COLO829 (cell line): ENCODE measurements around the gene OR7A5.
"Not testable (repeated sequence)": the region's sequence is repeated elsewhere in the genome, so short reads cannot be mapped to it uniquely, and the experiment has no call there.

Experiments
- DNase-seq: peaks from one replicate; pipeline ENCODE4 v3.0.0; 2012; ENCODE audit warnings: low spot score

The OR7A5 gene

DNA sequence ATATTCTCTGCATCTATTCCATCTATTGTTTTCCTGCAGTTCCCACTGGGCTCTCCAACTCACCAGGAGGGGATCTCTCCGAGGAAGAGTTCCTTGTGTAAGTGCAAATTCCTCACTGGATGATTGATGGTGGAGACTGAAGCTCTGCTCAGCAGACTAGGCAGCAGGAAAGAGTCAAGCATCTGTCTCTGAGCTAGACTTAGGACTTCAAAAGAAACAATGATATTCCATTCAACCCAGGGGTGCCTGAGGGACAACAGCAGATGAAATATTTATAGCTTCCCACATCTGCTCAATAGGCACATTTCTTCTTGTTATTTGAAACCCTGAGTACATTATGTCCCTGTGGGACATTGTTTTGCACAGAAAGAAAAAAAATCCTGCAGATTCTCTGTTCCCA lies at the start of gene OR7A5, which contains the start of gene OR7C1:
TSS of gene OR7A5 (minus strand) at position 175 of the 400 bp plus-strand sequence. CDS start 6,944 bp downstream, outside the sequence.
TSS of gene OR7C1 (minus strand) at position 175 of the 400 bp plus-strand sequence. CDS start 35,049 bp downstream, outside the sequence.
- DNase-seq: peak; percentile 84

DNA sequence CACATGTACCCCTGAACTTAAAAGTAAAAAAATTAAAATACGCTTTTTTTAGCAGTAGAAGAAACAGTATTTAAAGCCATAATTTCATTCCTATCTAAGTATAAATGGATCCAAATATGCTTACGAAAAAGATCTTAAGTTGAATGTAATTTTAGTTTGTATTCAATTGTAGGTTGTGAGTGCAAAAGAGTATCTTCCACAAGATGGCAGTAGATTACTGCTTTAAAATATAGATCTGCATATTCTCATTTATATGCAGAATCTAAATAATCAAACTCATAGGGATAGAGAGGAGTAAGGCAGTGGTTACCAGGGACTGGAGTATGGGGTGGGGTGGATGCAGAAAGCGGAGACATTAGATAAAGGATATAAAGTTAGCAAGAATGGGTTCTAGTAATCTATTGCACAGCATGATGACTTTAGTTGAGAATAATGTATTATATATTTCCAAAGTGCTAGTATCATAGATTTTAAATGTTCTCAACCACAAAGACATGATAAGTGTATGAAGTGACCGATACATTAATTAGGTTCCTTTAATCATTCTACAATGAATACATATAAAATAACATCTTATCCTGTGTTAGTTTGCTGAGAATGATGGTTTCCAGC lies 36.7 kb upstream of the OR7A5 start:
- peak; percentile 56 for DNase-seq

DNA sequence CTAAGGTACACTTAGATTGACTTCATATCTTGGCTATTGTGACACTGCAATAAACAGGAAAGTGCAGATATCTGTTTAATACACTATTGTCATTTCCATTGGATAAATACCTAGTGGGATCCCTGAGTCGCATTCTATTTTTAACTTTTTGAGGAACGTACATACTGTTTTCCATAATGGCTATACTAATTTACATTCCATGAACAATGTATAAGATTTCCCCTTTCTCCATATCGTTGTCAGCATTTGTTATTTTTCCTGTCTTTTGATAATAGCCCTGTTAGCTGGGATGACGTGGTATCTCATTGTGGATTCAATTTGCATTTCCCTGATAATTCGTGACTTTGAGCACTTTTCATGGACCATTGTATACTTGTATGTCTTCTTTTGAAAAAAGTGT lies 33.5 kb upstream of the OR7A5 start:
- DNase-seq: no peak

DNA sequence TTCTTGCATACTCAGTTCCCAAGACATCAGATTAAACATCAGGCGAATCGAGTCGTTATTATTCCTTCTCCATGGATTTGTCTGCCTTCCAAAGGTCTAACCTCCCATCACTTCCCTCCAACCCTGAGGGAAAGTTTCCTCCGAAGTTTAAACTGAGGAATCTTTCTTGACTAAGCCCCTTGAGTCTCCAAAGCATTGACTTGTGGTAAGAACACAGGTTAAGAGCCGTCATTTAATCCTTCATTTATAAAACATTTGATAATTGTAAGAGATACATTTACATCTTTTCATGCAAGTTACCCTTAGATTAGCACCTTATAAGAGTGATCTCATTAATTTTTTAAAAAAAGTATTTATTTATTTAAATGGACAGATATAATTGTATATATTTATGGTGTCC lies 13.8 kb upstream of the OR7A5 start, which contains the start of gene OR7A10:
TSS of gene OR7A10 (minus strand) at position 101 of the 400 bp plus-strand sequence. CDS start 7,045 bp downstream, outside the sequence.
- no peak for DNase-seq

DNA sequence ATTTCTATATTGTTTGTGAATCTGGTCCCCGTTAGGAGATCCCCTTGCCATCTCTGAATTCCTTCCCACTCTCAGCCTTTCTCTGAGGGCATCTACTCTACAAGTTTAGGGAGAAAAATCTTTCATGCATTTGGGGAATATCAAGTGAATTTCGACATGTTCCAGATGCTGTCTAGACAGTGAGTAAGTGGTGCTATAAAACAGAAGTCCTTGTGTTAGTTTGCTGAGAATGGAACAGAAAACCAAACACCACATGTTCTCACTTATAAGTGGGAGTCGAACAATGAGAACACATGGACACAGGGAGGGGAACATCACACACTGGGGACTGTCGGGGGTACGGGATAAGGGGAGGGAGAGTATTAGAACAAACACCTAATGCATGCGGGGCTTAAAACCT lies 8.6 kb upstream of the OR7A5 start:
- DNase-seq: no peak

DNA sequence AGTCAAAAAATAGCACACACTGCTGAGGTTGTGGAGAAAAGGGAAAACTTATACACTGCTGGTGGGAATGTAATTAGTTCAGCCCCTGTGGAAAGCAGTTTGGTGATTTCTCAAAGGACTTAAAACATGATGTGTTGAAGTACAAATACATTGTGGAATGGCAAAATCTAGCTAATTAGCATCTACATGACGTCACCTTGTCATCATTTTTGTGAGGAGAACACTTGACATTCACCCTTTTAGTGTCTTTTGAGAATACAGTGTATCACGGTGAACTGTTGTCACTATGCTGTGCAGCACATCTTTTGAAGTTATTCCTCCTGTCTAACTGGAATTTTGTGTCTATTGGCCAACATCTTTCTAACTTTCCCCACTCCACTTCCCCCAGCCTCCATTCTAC lies 8.2 kb upstream of the OR7A5 start:
- DNase-seq: no peak

DNA sequence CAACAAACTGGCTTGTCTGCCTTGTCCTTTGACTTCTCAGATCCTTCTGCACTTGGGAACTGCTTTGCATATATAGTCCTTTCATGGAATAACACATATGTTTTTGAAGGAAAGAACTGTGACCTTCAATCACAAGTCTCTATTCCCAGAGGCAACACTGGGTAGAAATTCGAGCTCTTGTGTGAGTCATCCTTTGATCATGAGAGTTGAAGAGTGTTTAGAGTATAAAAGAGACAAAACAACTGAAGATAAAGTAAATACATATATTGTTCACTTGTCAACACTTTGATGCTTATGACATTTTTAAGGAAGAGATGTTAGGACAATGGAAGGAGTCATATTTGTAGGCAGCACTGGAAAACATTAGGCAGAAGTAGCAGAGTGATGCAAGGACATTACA lies 5.2 kb upstream of the OR7A5 start:
- DNase-seq: peak; percentile 78

DNA sequence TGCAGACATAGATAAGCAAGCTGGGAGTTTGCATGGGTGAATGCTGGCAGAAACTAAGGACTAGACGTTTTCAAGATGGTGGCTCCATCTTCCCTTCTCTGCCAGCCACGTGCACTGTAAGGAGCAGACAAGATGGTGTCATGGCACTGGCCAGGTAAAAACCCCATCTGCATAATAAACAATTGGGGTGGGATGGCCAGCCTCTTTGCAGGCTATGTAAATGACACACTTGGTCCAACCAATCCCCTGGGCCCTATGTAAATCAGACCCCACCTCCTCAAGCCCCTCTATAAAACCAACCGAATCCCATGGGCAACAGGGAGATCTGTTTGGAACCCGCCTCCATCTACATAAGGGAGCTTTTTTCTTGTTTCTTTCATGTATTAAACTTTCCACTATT lies 2.4 kb upstream of the OR7A5 start:
- no peak for DNase-seq

DNA sequence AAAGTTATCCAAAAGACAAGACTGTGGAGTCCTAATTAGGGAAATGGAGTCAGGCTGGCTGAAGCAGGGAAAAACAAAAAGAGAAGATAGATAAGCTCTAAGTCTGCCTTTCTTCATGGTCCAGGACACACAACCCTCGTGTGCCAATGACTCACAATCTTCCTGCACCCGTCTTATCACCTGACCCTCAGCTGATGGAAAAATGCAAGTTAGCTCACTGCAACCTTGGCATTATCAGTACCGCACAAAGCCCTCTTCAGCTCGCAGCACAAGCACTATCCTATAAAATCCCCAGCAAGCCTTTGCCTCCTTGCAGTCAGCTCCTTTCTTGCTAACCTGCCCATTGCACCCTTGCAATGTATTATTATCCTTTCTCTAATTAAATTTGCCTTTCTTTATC lies 4.3 kb downstream of the OR7A5 start:
- DNase-seq: no peak

DNA sequence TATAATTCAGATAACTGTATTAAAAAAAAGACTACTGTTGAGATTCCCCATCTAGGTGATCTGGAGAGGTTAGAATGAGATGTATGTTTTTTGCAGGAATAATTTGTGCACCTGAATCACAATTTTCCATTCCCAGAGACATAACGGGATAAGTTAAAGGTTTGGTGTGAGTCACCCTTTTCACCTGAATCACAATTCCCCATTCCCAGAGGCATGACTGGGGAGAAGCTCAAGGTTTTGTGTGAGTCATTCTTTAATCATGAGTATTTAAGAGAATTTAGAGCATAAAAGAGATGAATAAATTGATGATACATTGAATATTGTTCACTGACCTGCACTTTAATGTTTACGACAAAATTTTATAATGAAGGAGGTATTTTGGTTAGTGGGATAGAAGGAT lies 9.0 kb downstream of the OR7A5 start:
- DNase-seq: no peak

DNA sequence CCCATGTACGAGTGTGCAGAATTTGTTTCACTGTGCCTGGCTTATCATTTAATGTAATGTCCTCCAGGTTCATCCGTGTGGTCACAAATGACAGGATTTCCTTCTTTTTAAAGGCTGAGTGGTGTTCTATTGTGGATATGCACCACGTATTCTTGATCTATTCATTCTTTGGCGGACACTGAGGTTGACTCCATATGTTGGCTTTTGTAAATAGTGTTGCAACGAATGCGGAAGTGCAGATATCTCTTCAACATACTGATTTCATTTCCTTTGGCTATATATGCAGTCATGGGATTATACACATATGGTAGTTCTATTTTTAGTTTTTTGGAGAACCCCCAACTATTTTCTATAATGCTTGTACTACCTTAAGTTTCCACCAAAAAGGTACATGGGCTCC lies 13.0 kb downstream of the OR7A5 start:
- no peak for DNase-seq

DNA sequence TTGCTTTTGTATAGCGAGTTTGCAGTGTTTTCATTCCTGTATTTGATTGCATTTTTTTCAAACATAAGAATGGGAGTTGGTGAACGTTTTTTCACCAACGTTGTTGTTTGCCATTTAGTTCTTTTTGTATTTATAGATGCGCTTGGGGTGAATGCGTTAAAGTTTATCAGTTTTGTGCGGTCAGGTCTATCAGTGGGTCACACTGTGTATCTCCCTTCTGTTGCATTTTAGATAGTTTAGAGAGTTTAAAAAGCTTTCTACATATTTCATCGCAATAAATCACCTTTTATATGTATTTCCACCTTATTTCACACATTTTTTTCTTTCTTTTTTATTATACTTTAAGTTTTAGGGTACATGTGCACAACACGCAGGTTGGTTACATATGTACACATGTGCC lies 16.4 kb downstream of the OR7A5 start:
- DNase-seq: no peak

DNA sequence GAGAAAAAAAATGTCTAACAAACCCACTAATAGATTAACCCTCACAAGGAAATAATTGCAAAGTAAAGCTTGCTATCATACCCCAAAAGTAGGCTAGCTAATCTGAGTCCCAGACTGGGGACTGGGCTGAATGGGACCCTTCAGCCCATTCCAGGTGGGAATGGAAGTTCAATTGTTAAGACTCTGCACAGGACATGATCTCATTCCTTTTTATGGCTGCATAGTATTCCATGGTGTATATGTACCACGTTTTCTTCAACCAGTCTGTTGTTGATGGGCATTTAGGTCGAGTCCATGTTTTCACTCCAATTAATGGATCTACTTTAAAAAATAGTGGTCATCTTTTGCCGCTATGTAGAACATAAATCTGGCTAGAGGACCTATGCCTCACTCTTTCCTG lies 17.9 kb downstream of the OR7A5 start:
- DNase-seq: no peak

DNA sequence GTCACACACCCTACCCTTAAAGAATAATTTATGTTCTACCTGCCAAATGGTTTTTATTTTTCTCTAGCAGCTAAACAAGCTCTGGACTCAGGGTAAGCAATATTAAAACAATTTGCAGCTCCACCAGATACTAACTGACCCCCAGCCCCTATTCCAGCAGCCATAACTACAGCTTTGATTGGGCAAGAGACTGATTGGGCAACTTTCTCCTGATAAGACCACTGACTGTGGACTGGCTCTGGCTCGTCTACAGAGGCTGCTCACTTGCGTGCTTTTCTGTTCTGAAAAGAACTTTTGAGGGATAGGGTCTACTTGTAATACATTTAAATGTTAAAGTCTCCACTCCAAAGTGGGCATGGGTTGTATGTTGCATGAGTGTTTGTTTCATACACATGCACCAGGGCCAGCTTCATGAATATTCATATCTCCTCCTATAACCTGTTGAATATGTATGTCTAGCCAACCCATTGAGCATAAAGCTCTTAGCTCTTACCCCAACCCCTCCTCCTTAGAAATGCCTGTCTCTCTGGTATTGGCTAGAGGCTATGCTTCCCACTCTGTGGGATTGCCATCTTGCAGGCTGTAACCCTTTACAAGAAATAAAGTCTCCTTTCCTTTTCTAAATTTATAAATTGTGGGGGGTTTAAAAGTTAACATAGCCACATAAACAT lies 19.9 kb downstream of the OR7A5 start:
- DNase-seq: no peak

DNA sequence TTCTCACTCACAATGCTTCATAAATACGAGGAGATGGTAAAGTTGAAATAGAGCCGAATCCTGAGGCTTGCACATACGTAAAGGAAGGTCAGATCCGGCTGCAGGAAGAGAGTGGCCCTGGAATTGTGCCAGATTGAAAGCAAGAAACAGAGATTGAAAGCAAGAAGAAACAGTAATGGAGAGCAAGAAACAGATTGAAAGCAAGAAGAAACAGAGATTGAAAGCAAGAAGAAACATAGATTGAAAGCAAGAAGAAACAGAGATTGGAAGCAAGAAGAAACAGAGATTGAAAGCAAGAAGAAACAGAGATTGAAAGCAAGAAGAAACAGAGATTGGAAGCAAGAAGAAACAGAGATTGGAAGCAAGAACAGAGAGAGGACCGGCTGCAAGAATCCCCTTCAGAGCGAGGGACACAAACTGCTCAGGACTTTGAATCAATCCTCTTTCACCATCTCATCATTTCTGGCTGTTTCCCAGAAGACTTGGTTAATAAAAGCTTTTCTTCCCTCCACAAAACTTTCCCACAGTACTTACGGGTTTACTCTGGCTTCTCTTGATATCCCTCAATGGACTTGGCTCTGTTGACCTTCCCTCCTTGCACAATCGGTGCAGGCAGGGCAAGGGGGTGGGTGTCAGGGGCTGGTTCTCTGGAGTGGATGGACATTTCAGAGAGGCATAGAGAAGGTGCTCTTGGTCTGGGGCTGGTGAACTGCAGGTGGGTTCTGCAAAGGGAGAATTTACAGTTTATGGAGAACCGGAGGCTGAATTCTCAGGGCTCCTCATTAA lies 25.5 kb downstream of the OR7A5 start:
- DNase-seq: no peak

DNA sequence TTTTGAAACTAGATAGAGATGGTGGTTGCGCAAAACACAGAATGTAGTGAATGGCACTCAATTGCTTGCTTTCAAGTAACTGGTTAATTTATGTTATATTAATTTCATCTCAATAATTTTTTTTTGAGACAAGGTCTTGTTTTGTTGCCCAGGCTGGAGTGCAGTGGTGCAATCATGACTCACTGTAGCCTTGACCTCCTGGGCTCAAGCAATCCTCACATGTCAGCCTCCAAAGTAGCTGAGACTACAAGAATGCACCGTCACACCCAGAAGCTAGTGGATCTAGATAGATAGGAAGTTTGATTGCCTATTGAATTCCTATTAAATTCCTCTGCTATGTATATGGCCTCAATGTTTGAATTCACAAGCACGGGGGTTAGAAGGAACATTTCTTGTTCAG lies 30.2 kb downstream of the OR7A5 start:
- no peak for DNase-seq

DNA sequence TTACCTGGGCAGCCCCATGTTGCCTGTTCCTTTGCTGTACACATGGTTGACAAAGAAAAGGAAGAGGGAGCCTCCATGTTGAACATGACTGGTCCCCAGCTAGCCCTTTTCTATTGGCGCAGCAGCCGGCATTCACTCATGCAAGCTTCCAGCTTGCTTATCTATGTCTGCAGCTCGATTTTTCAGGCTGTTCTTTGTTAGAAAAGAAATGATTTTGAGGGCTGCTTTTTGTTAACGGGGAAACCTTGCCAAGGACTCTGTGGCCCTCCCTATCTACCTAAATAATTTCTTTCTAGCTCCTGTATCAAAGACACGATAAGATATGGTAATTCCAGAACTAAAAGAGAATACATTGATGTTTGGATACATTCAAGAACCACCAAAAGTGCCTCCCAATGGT lies 36.2 kb downstream of the OR7A5 start:
- no peak for DNase-seq

DNA sequence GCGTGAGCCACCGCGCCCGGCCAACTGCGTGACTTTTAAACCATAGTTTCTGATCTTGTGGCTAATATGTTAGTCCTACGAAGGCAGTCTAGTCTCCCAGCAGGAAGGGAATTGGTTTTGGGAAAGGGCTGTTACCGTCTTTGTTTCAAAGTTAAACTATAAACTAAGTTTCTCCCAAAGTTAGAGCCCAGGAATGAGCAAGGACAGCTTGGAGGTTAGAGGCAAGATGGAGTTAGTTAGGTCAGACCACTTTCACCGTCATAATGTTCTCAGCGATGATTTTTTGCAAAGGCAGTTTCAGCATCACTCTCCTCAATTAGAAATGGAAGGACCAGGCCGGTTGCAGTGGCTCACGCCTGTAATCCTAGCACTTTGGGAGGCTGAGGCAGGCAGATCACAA lies 39.0 kb downstream of the OR7A5 start:
- DNase-seq: no peak

DNA sequence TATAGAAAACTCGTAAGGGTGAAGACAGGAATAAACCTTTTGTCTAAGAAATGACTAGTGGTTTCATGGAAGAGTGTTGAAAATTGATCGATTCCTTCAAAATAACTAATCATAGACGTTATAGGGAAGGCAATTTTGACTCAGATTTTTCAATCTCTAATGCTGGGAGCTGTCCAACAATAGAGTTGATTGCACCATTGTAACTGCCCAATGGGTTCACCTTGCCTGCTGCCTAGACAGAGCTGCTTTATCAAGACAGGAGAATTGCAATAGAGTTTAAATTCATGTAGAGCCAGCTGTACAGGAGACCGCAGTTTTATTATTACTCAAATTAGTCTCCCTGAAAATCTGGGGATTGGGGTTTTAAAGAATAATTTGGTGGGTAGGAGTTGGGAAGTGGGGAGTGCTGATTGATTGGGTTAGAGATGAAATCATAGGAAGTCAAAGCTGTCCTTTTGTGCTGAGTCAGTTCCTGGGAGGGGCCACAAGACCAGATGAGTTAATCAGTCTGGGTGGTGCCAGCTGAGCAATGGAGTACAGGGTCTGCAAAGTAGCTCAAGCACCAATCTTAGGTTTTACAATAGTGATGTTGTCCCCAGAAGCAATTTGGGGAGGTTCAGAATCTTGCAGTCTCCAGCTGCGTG lies 39.8 kb downstream of the OR7A5 start:
- DNase-seq: no peak

DNA sequence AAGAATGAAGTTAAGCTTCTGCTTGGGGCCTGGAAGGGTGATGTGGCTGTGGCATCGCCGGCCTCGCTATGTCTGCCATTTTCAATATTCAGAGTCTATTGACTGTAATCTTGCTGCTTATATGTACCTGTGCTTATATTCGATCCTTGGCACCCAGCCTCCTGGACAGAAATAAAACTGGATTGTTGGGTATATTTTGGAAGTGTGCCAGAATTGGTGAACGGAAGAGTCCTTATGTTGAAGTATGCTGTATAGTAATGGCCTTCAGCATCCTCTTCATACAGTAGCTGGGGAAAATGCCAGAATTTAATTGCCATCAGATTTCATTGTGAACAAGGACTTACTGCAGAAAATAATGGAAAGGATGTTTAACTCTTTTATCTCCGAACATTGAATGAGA lies 42.7 kb downstream of the OR7A5 start:
- DNase-seq: not testable (repeated sequence)

DNA sequence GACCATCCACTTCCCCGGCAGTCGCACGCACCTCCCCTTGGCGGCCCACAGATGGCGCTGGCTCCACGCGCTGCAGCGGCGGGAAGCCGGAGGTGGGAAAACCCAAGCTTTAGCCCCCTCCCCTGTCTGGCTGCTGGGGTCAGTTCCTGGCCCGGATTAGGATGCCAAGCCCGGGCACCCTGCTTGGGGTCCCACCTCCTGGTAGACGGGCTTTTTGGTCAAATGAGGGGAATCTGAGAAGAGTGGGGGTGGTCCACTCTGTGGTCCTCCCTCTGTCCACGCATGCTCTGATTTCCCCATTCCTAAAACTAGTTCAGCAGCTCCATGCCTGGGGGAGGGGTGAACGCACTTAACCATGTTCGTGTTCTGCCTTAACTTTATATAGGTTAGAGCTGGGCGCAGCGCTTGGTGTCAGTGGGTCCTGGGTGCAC lies 48.5 kb downstream of the OR7A5 start:
- no peak for DNase-seq

DNA sequence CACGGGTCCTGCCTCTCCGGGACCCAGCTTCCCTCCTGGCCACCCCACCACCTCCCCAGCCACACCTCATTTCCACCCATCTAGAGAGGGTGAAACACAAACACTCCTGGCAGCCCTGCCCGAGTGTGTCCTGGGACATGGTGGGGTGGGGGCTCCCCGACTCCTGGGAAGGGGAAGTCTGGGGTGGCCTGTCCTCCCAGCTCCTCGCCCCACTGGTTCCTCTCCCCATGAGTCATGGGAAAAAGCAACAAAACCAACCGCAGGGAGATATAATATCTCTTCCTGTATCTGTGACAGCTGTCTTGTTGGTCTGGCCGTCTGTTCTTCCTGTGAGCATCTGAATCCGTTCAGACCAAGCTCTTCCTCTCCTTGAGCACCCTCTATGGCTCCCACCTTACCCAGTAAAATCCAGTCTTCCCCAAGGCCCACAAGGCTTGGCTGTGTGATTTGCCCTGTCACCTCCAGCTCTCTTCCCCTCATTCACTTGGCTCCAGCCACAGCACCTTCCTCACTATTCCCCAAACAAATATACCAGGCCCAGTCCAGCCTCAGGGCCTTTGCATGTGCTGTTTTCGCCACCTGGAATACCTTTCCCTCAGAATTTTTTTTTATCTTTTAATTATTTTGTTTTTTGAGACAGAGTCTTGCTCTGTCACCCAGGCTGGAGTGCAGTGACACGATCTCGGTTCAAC lies 49.7 kb downstream of the OR7A5 start:
- DNase-seq: not testable (repeated sequence)
